Fibroblast of villous mesenchyme (primary cell): ENCODE results near the gene ADAMTS16. TPM values are rescaled to one million over a fixed set of nuclear protein-coding genes. Genes with fewer than 3 reads are reported as not detected.
A peak's percentile ranks its signal among the peaks of the same experiment; 100 is the strongest.
"Not testable (repeated sequence)": the region's sequence is repeated elsewhere in the genome, so short reads cannot be mapped to it uniquely, and the experiment has no call there.

ENCODE experiments used
- DNase-seq: peaks from one replicate; pipeline ENCODE4 v3.0.0-alpha.2; 2010; ENCODE audit warnings: low read depth
- H3K4me3 ChIP-seq: 2 replicates; pipeline ENCODE4 v1.5.1; 2011; ENCODE audit warnings: low read depth, mild to moderate bottlenecking, low read length
- total RNA-seq: library from RNA; depleted of rRNA; stranded (reverse); fragments of >200 nt; gene quantifications from 2 replicates; pipeline ENCODE4 v1.2.3, GENCODE V29; 2012
- TF ChIP-seq, protein P1 (sequence below): IDR thresholded peaks from 2 replicates; pipeline ENCODE4 v1.5.1; 2012; ENCODE audit warnings: low read depth, mild to moderate bottlenecking, low read length; ENCODE audit not compliant: insufficient read depth

ADAMTS16 gene
- total RNA-seq, 1 donor: under 0.01 TPM

DNA sequence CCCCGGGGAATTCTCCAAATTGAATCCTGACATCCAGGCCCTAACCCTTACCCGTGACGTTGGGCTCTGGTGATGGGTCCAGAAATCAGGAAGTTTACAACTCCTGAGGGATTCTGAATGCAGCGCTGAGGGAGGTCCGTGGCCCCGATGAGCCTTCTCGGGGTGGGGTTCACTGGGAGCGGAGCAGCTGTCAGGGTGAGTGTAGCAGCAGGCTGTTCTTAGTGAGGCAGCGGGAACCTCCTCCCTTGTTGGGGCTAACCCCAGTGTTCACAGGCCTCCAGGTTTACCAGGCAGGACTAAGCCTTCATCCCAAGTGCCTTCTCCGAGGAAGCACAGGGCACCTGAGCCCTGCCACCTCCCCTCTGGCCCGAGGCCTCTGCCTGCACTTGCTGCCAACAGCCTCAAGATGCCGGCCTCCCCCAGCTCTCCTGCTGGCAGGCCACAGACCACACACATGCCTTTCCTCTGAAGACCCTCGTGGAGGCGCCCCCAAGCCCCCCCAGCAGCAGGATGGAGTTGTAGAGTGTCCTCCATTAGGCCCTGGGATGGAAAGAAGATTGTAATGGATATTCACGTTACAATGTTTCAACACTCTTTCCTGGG, 7.3 kb upstream of the ADAMTS16 start:
- TF ChIP-seq, protein P1, sequence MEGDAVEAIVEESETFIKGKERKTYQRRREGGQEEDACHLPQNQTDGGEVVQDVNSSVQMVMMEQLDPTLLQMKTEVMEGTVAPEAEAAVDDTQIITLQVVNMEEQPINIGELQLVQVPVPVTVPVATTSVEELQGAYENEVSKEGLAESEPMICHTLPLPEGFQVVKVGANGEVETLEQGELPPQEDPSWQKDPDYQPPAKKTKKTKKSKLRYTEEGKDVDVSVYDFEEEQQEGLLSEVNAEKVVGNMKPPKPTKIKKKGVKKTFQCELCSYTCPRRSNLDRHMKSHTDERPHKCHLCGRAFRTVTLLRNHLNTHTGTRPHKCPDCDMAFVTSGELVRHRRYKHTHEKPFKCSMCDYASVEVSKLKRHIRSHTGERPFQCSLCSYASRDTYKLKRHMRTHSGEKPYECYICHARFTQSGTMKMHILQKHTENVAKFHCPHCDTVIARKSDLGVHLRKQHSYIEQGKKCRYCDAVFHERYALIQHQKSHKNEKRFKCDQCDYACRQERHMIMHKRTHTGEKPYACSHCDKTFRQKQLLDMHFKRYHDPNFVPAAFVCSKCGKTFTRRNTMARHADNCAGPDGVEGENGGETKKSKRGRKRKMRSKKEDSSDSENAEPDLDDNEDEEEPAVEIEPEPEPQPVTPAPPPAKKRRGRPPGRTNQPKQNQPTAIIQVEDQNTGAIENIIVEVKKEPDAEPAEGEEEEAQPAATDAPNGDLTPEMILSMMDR: no peak
- DNase-seq: no peak
- H3K4me3 ChIP-seq: no peak overlapping the region

DNA sequence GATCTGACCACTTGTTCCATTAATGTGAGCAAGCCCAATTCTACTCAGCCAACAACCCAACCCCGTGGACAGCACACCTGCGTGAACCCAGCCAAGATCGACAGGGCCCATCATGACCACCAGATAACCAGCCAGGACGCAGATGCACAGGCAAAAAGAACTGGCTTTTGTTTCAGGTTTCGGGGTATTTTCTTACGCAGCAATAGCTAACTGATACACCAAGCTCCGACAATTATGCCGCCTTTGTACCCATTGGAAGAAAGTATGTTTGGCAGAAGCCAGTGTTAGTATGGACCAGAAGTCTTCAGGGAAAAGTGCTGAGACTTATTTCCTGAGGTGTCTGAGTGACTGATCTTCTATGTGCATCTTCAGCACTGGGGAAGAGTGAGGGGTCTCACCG, 6.0 kb upstream of the ADAMTS16 start:
- DNase-seq: no peak
- no peak overlapping the region for H3K4me3 ChIP-seq
- TF ChIP-seq, protein P1: no peak

DNA sequence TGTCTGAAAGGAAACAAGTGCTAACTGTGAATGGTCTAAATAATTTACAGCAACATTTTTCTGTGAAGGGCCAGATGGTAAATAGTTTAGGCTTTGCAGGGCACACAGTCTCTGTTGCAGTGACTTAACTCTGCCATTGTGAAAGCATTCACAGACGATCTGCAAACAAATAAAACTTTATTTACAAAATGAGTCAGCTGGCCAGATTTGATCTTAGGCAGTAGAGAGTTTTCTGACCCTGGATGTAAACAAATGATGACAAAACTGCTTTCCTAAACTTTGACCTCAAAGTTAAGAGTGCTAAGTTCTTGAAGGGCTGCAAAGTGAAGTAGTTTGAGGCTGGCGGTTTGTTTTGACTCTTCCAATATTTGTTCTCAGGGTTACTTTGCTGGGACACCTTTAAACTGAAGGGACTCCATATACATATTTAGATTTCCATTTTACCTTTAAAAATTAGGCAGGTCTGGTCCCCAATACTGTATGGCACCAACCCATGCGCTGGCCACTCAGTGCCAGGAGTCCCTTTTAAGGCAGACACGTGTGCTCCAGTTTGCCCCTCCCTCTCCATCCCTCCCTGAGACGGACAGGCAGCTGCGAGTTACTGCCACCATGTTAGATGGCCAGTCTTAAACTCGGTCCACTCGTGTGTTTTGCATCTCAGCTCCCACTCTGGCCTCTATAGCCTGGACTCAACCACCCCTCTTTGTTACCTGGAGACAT, 4.0 kb upstream of the ADAMTS16 start:
- DNase-seq: peak; percentile 84
- H3K4me3 ChIP-seq: no peak overlapping the region
- TF ChIP-seq, protein P1: no peak

DNA sequence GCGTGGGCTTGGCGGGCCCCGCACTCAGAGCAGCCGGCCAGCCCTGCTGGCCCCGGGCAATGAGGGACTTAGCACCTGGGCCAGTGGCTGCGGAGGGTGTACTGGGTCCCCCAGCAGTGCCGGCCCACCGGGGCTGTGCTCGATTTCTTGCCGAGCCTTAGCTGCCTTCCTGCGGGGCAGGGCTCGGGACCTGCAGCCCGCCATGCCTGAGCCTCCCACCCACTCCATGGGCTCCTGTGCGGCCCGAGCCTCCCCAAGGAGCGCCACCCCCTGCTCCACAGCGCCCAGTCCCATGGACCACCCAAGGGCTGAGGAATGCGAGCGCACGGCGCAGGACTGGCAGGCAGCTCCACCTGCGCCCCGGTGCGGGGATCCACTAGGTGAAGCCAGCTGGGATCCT, 2.3 kb upstream of the ADAMTS16 start:
- H3K4me3 ChIP-seq, DNase-seq: not testable (repeated sequence)

DNA sequence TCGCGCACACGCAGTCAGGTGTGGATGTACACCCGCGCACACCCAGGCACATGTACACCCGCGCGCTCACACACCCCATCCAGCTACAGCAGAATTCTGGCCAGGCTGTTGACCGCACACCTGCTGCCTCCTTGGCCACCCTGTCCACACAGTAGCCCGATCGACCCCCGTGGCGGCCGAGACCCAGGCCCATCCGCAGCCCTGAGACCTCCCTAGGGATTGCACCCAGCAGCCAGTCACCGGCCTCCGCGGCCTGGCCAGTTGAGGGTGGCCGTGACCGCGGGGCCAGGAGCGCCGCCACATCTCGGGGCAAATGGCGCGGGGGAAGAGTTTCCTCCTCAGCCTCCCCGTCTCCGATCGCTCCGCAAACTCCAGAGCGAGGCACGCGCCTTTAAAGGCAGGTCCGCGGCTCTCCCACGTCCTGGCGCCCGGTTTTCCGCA, 774 bp upstream of the ADAMTS16 start:
- no peak for DNase-seq
- TF ChIP-seq, protein P1: no peak
- no peak overlapping the region for H3K4me3 ChIP-seq

DNA sequence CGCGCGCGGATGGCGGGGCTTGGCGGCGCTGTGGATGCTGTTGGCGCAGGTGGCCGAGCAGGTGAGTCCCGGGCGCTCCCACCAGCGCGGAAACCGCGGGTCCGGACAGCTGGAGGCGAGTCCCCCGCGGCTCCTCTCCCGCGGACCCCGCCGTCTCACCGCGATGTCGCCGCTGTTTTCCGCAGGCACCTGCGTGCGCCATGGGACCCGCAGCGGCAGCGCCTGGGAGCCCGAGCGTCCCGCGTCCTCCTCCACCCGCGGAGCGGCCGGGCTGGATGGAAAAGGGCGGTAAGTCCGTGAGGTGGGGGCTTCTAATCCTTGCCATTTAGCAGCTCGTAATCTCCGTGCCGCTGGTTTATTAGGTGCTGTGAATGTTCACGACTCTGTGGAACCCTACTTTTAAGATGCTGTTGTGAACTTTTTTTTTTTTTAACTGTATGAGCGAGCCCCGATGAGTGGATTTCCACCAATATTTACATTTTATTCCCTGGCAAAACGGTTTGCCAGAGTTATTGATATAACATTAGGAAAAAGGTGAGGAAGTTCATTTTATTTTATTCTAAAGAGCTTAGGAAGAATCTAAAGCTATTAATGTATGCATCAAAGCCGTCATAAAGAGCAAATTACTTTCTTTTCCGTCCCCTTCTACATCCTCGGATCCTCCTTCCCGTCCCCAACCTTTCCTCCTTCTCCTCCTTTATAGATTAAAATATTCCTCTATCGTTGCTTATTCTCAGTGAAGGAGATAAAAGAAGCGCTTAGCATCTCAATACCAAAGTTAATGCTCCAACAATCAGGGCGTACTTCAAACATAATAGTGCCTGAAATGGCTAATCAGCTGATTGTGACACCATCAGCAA, 579 bp downstream of the ADAMTS16 start:
- H3K4me3 ChIP-seq: no peak overlapping the region
- TF ChIP-seq, protein P1: no peak
- DNase-seq: no peak

DNA sequence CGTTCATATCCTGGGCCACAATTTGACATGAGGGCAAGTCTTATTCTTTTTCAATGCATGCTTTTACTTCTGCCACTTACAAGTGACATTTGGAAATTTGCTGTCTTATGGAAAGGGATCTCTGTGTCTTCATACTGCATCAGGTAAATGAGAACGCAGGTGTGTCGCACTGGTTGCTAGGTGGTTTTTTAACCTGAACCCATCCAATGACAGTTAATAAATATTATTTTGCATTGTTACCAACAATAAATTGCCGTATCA, 1.1 kb downstream of the ADAMTS16 start:
- TF ChIP-seq, protein P1: no peak
- no peak overlapping the region for H3K4me3 ChIP-seq
- DNase-seq: no peak
